ENCODE results near the gene TRPC4. TPM values are rescaled to one million over a fixed set of nuclear protein-coding genes. Genes with fewer than 3 reads are reported as not detected.

Gene TRPC4
- total and polyA plus RNA-seq, 2 donors (not counting 1 experiment from before 2014, with no cell fraction given): not detected

DNA sequence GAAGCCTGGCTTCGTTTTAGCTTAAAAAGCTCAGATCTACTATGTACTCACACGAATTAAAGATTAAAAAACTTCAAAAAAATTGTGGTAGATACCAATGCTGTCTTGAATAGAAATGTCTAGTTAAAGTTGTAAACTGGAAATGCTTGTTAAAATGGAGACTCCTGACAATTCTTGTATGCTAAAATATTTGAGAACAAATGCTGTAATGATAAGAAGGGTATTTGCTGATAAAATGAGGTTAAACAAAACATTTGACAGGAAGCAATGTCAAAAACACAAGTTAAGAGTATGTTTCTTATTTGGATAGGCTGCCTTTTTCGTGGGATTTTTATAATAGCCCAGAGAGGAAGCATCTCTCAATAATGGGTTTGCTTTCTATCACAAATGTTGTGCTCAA lies 223.0 kb downstream of the TRPC4 start:
- Histone ChIP-seq H3K4me3 (ENCODE audit: control extremely low read depth in 1 of 5, extremely low read depth in 1 of 5, insufficient read depth in 1 of 5, low read depth in 2 of 5, low read length in 4 of 5) (no peak overlapping the region), H3K27me3 (replicated peaks in 1 of 4; ENCODE audit: control extremely low read depth in 1 of 4, control insufficient read depth in 3 of 4, insufficient read depth in 4 of 4, low read length in 3 of 4) (no peaks in the 10 kb centered on the region), H3K79me2 (ENCODE audit: control insufficient read depth, insufficient read depth, low read length) (no peaks in the 10 kb centered on the region), H3K9me3 (ENCODE audit: control extremely low read depth in 1 of 3, control insufficient read depth in 2 of 3, insufficient read depth in 1 of 3, low read length in 2 of 3) (no peaks in the 10 kb centered on the region), H3K27ac (ENCODE audit: low read length in 2 of 2) (no peak overlapping the region), H3K9ac (ENCODE audit: low read length) (no peak overlapping the region), H3K36me3 (replicated peaks in 1 of 2; ENCODE audit: control extremely low read depth in 1 of 2, control insufficient read depth in 1 of 2, extremely low read depth in 1 of 2, insufficient read depth in 2 of 2, low read length in 1 of 2) (no peaks in the 10 kb centered on the region), H3K4me1 (ENCODE audit: control insufficient read depth in 2 of 2, insufficient read depth in 2 of 2, low read length in 2 of 2) (no peaks in the 10 kb centered on the region), H2AFZ (ENCODE audit: insufficient read depth, low read depth, low read length, poor library complexity, severe bottlenecking) (no peak overlapping the region), H3K4me2 (replicated peaks; ENCODE audit: low read depth, low read length, poor library complexity, severe bottlenecking) (no peak overlapping the region), H4K20me1 (ENCODE audit: control insufficient read depth, insufficient read depth, low read length, poor library complexity, severe bottlenecking) (no peaks in the 10 kb centered on the region)
- Mint-ChIP-seq H3K27ac (no peak overlapping the region), H3K4me1 (no peaks in the 10 kb centered on the region), H3K9me3 (ENCODE audit: insufficient read depth) (no peaks in the 10 kb centered on the region), H3K4me3 (no peak overlapping the region), H3K27me3 (no peaks in the 10 kb centered on the region)
- POLR2A ChIA-PET: no interaction called here
- WGBS (ENCODE audit: insufficient coverage): no CpG with 5 or more reads among the region's 3 CpGs
- intact Hi-C loops (cut with micrococcal nuclease): no loop called here
- CTCF ChIA-PET: no interaction called here
- no peak for ATAC-seq (ENCODE audit: low read depth)
- TF ChIP-seq, protein P1, sequence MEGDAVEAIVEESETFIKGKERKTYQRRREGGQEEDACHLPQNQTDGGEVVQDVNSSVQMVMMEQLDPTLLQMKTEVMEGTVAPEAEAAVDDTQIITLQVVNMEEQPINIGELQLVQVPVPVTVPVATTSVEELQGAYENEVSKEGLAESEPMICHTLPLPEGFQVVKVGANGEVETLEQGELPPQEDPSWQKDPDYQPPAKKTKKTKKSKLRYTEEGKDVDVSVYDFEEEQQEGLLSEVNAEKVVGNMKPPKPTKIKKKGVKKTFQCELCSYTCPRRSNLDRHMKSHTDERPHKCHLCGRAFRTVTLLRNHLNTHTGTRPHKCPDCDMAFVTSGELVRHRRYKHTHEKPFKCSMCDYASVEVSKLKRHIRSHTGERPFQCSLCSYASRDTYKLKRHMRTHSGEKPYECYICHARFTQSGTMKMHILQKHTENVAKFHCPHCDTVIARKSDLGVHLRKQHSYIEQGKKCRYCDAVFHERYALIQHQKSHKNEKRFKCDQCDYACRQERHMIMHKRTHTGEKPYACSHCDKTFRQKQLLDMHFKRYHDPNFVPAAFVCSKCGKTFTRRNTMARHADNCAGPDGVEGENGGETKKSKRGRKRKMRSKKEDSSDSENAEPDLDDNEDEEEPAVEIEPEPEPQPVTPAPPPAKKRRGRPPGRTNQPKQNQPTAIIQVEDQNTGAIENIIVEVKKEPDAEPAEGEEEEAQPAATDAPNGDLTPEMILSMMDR (IDR thresholded peaks at IDR 0.05): no peak
- no peak for TF ChIP-seq EZH2 (IDR thresholded peaks at IDR 0.05; ENCODE audit: borderline replicate concordance, insufficient read depth, low read depth, low read length, poor library complexity, severe bottlenecking)
- DNase-seq: no peak

DNA sequence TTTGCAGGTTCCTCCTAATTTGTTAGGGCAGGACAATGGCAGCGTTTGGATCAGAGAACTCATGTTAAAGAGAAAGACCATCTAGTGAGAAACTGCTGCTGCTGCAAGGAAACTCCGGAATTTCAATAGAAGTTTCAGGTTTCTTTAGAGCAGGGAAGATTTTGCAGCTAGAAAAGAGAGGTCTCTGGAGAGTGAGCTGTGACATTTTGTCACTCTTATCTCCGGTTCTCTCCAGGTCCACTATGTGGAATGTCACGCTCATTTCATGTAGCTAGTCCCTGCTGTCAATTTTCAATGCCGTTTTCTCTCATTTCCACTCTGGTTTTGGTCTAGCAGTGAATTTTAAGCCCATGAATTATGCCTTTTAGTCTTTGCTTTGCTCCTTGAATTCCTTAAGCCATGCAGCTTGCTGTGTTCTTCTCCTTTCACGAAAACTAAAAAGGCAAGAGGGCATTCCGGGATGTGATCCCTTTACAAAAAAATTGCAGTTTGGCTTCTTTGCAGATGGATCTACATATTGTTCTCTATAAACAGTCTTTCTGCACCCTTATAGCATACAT lies 224.3 kb downstream of the TRPC4 start:
- intact Hi-C loops (cut with micrococcal nuclease): no loop called here
- no peak overlapping the region for H3K27ac Mint-ChIP-seq
- Histone ChIP-seq H3K4me2 (replicated peaks; ENCODE audit: low read depth, low read length, poor library complexity, severe bottlenecking) (no peak overlapping the region), H3K27me3 (replicated peaks in 1 of 4; ENCODE audit: control extremely low read depth in 1 of 4, control insufficient read depth in 3 of 4, insufficient read depth in 4 of 4, low read length in 3 of 4) (no peaks in the 10 kb centered on the region), H3K79me2 (ENCODE audit: control insufficient read depth, insufficient read depth, low read length) (no peaks in the 10 kb centered on the region), H2AFZ (ENCODE audit: insufficient read depth, low read depth, low read length, poor library complexity, severe bottlenecking) (no peak overlapping the region), H4K20me1 (ENCODE audit: control insufficient read depth, insufficient read depth, low read length, poor library complexity, severe bottlenecking) (no peaks in the 10 kb centered on the region), H3K4me3 (ENCODE audit: control extremely low read depth in 1 of 5, extremely low read depth in 1 of 5, insufficient read depth in 1 of 5, low read depth in 2 of 5, low read length in 4 of 5) (no peak overlapping the region), H3K9ac (ENCODE audit: low read length) (no peak overlapping the region), H3K9me3 (ENCODE audit: control extremely low read depth in 1 of 3, control insufficient read depth in 2 of 3, insufficient read depth in 1 of 3, low read length in 2 of 3) (no peaks in the 10 kb centered on the region), H3K36me3 (replicated peaks in 1 of 2; ENCODE audit: control extremely low read depth in 1 of 2, control insufficient read depth in 1 of 2, extremely low read depth in 1 of 2, insufficient read depth in 2 of 2, low read length in 1 of 2) (no peaks in the 10 kb centered on the region), H3K4me1 (ENCODE audit: control insufficient read depth in 2 of 2, insufficient read depth in 2 of 2, low read length in 2 of 2) (no peaks in the 10 kb centered on the region), H3K27ac (ENCODE audit: low read length in 2 of 2) (no peak overlapping the region)
- WGBS (ENCODE audit: insufficient coverage): 51% methylated on average over 7 of the region's 7 CpGs
- CTCF ChIA-PET: no interaction called here
- DNase-seq: no peak
- H3K4me1 Mint-ChIP-seq: no peaks in the 10 kb centered on the region
- no peak overlapping the region for H3K4me3 Mint-ChIP-seq
- ATAC-seq (ENCODE audit: low read depth): no peak
- H3K27me3 Mint-ChIP-seq: no peaks in the 10 kb centered on the region
- no peaks in the 10 kb centered on the region for H3K9me3 Mint-ChIP-seq (ENCODE audit: insufficient read depth)
- no peak for TF ChIP-seq EZH2 (IDR thresholded peaks at IDR 0.05; ENCODE audit: borderline replicate concordance, insufficient read depth, low read depth, low read length, poor library complexity, severe bottlenecking)
- TF ChIP-seq, protein P1 (IDR thresholded peaks at IDR 0.05): no peak
- POLR2A ChIA-PET: no interaction called here
